IMR-90 (cell line): ENCODE results near the gene ATPAF1.

Experiments
- CEBPB ChIP-seq: IDR thresholded peaks from 2 replicates; pipeline ENCODE4 v1.6.1; 2012; ENCODE audit warnings: low read depth, low read length, improper control_type of control experiment
- CHD1 ChIP-seq: IDR thresholded peaks from 2 replicates; pipeline ENCODE4 v1.6.1; 2012; ENCODE audit warnings: low read depth, low read length, improper control_type of control experiment
- CTCF ChIP-seq: conservative IDR thresholded peaks from 2 replicates; pipeline ENCODE4 v1.5.1; 2012; ENCODE audit warnings: mild to moderate bottlenecking, low read depth, low read length, improper control_type of control experiment
- MXI1 ChIP-seq: IDR thresholded peaks from 2 replicates; pipeline ENCODE4 v1.6.1; 2012; ENCODE audit warnings: low read depth, mild to moderate bottlenecking, low read length, moderate library complexity, borderline replicate concordance
- NFE2L2 ChIP-seq: fragments of 150-350 bp; IDR thresholded peaks from 2 replicates; pipeline ENCODE4 v1.6.1; 2016; ENCODE audit warnings: low read depth, mild to moderate bottlenecking, low read length
- POLR2A ChIP-seq: IDR thresholded peaks from 2 replicates; pipeline ENCODE4 v1.6.1; 2012; ENCODE audit warnings: mild to moderate bottlenecking, low read depth, low read length
- USF2 ChIP-seq: fragments of 150-350 bp; IDR thresholded peaks from 2 replicates; pipeline ENCODE4 v1.6.1; 2017; ENCODE audit warnings: mild to moderate bottlenecking, antibody characterized with exemption, low read length, low read depth

GRCh38 chr1:46599059-46599970, 68.8 kb downstream of the ATPAF1 start:
- no peak for TF ChIP-seq CTCF
- no peak for TF ChIP-seq USF2
- TF ChIP-seq NFE2L2 = no peak
- TF ChIP-seq MXI1 = no peak
- TF ChIP-seq POLR2A = no peak
- no peak for TF ChIP-seq CEBPB
- no peak for TF ChIP-seq CHD1
